ENCODE results near the gene FAM184B.

FAM184B gene

GRCh38 chr4:17781300-17782287 lies at the start of gene FAM184B:
TSS of gene FAM184B (minus strand) at chr4:17781621. CDS start at chr4:17781299, 322 bp downstream.
- ChIA-PET POLR2A (no interaction called here), CTCF (no interaction called here)
- H3K4me3 ChIP-seq (ENCODE audit: low read depth, low read length) = peak within 1 kb of the TSS; percentile 22
- TF ChIP-seq ZIC2 (tag by site-specific recombination; IDR thresholded peaks at IDR 0.05) = peak; percentile 32; the same call in 1 of the 2 replicates
- no peak for TF ChIP-seq SP2 (tag by site-specific recombination; IDR thresholded peaks at IDR 0.05)
- TF ChIP-seq ZNF202 (tag by site-specific recombination; IDR thresholded peaks at IDR 0.05; ENCODE audit: borderline replicate concordance) = peak; percentile 73; the same call in 1 of the 2 replicates
- no peak for TF ChIP-seq ZNF248 (tag by site-specific recombination; IDR thresholded peaks at IDR 0.05)
- peak; percentile 52 for TF ChIP-seq EGR2 (tag by site-specific recombination; IDR thresholded peaks at IDR 0.05; ENCODE audit: low read depth)
- TF ChIP-seq ZFHX2 (tag by site-specific recombination; conservative IDR thresholded peaks at IDR 0.05) = peak; percentile 79
- TF ChIP-seq ZBTB26 (tag by site-specific recombination; optimal IDR thresholded peaks at IDR 0.05) = peak; percentile 78
- H3K4me1 ChIP-seq (ENCODE audit: control insufficient read depth, insufficient read depth, low read length) = no peaks in the 10 kb centered on the region
- no peak within 1 kb of the TSS; the same call in 1 of the 2 replicates for H3K27ac ChIP-seq (ENCODE audit: extremely low read depth, low read depth, low read length)
- no peaks in the 10 kb centered on the region for H3K36me3 ChIP-seq (ENCODE audit: control insufficient read depth in 2 of 2, insufficient read depth in 1 of 2, low read length in 2 of 2)
- H3K9me3 ChIP-seq (ENCODE audit: control insufficient read depth, insufficient read depth, low read depth, low read length) = no peaks in the 10 kb centered on the region

GRCh38 chr4:17823871-17824669 lies 42.6 kb upstream of the FAM184B start:
- no peaks in the 10 kb centered on the region for H3K4me1 ChIP-seq (ENCODE audit: control insufficient read depth, insufficient read depth, low read length)
- H3K27ac ChIP-seq (ENCODE audit: extremely low read depth, low read depth, low read length) = no peak overlapping the region
- no peak overlapping the region for H3K4me3 ChIP-seq (ENCODE audit: low read depth, low read length)
- no peaks in the 10 kb centered on the region for H3K9me3 ChIP-seq (ENCODE audit: control insufficient read depth, insufficient read depth, low read depth, low read length)
- CTCF ChIA-PET = no interaction called here
- TF ChIP-seq IKZF3 (tag by site-specific recombination; IDR thresholded peaks at IDR 0.05) (no peak), ZNF654 (tag by site-specific recombination; IDR thresholded peaks at IDR 0.05; ENCODE audit: low read depth) (no peak), ZNF221 (tag by site-specific recombination; IDR thresholded peaks at IDR 0.05; ENCODE audit: borderline replicate concordance) (no peak), SETDB1 (IDR thresholded peaks at IDR 0.05; ENCODE audit: insufficient read length, low read length) (no peak), GLIS2 (tag by site-specific recombination; IDR thresholded peaks at IDR 0.05) (no peak), ZNF776 (tag by site-specific recombination; IDR thresholded peaks at IDR 0.05; ENCODE audit: borderline replicate concordance) (no peak), ZNF560 (tag by site-specific recombination; IDR thresholded peaks at IDR 0.05; ENCODE audit: borderline replicate concordance) (no peak), ZBTB1 (tag by site-specific recombination; IDR thresholded peaks at IDR 0.05) (no peak), ZNF366 (tag by site-specific recombination; conservative IDR thresholded peaks at IDR 0.05) (no peak), GLI2 (tag by site-specific recombination; IDR thresholded peaks at IDR 0.05; ENCODE audit: borderline replicate concordance, low read depth) (no peak), ZNF239 (tag by site-specific recombination; IDR thresholded peaks at IDR 0.05) (no peak), BCL11B (tag by site-specific recombination; IDR thresholded peaks at IDR 0.05; ENCODE audit: low read depth) (no peak), REPIN1 (tag by site-specific recombination; IDR thresholded peaks at IDR 0.05; ENCODE audit: low read depth) (no peak), ZSCAN30 (tag by site-specific recombination; IDR thresholded peaks at IDR 0.05) (no peak), ZFP69B (tag by site-specific recombination; IDR thresholded peaks at IDR 0.05) (no peak), ZNF677 (tag by site-specific recombination; IDR thresholded peaks at IDR 0.05) (no peak), ZNF335 (tag by site-specific recombination; conservative IDR thresholded peaks at IDR 0.05) (no peak)
- H3K36me3 ChIP-seq (ENCODE audit: control insufficient read depth in 2 of 2, insufficient read depth in 1 of 2, low read length in 2 of 2) = peaks cover 43 to 82% of the 10 kb centered on the region in 2 experiments
- POLR2A ChIA-PET = no interaction called here
